ENCODE measurements around the gene ATRN.

DNA sequence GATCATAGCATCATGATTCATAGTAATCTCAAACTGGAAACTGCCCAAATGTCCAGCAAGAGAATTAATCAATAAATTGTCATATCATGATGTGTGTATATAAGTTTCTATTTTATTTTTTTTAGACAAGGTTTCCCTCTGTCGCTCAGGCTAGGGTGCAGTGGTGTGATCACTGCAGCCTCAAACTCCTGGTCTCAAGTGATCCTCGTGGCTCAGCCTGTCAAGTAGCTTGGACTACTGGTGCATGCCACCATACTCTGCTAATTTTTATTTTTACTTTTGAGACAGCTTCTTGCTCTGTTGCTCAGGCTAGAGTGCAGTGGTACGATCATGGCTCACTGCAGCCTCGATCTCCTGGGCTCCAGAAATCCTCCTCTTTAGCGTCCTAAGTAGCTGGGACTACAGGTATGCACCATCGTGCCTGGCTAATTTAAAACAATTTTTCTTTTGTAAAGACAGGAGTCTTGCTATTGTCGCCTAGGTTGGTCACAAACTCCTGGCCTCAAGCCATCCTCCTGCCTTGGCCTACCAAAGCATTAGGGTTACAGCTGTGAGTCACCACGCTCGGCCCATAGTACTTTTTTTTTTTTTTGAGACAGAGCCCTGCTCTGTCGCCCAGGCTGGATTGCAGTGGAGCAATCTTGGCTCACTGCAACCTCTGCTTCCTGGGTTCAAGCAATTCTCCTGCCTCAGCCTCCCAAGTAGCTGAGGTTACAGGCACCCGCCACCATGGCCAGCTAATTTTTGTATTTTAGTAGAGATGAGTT, 8.7 kb upstream of the ATRN start:
- TF ChIP-seq, protein P1, sequence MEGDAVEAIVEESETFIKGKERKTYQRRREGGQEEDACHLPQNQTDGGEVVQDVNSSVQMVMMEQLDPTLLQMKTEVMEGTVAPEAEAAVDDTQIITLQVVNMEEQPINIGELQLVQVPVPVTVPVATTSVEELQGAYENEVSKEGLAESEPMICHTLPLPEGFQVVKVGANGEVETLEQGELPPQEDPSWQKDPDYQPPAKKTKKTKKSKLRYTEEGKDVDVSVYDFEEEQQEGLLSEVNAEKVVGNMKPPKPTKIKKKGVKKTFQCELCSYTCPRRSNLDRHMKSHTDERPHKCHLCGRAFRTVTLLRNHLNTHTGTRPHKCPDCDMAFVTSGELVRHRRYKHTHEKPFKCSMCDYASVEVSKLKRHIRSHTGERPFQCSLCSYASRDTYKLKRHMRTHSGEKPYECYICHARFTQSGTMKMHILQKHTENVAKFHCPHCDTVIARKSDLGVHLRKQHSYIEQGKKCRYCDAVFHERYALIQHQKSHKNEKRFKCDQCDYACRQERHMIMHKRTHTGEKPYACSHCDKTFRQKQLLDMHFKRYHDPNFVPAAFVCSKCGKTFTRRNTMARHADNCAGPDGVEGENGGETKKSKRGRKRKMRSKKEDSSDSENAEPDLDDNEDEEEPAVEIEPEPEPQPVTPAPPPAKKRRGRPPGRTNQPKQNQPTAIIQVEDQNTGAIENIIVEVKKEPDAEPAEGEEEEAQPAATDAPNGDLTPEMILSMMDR (conservative IDR thresholded peaks at IDR 0.05; ENCODE audit: low read length): no peak
- TF ChIP-seq EZH2phosphoT487 (IDR thresholded peaks at IDR 0.05; ENCODE audit: borderline replicate concordance): no peak

Data from Loucy (cell line).